CD4-positive, alpha-beta T cell treated with Interleukin-6 for 4 hours (primary cell): Measurements from ENCODE around the gene SIGLEC1.
A peak's percentile ranks its signal among the peaks of the same experiment; 100 is the strongest.

Experiments
- DNase-seq: peaks from one replicate; pipeline ENCODE4 v3.0.0-alpha.2; 2020; ENCODE audit warnings: mixed read lengths

SIGLEC1 gene

DNA sequence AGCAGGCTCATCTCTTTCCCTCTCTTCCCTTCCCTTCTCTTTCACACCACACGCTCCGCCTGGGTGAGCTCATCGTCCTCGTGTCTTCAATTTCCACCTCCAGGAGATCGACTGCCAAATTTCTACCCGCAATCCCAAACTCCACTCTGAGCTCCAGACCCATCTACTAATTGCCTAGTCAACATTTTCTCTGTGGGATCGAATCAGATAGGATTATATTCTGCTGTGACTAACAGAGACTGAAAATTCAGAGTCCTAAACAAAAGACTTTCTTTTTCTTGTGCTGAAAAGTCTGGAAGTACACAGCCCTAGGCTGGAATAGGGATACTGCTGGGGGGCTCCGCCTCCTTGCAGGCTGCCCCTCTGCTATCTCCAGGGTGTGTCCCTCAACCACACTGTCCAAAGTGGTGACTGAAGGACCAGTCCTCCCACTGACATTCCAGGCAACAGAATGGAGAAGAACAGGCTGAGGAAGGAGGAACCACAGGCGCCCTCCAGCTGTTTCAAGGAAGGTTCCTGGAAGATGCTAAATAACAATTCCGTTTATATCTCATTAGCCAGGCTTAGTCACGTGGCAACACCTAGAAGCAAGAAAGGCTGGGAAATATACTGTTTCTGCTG, 15.1 kb upstream of the SIGLEC1 start:
- no peak for DNase-seq

DNA sequence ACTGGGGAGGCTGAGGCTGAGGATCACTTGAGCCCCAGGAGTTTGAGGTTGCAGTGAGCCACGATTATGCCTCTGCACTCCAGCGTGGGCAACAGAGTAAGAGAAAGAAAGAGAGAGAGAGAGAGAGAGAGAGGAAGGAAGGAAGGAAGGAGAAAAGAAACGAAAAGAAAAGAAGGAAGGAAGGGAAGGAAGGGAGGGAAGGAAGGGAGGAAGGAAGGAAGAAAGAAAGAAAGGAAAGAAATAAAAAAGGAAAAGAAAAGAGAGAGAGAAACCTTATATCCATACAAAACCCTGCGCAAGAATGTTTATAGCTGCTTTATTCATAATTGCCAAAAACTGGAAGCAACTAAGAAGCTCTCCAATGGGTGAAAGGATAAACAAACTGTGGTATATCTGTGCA, 12.0 kb upstream of the SIGLEC1 start:
- DNase-seq: no peak

DNA sequence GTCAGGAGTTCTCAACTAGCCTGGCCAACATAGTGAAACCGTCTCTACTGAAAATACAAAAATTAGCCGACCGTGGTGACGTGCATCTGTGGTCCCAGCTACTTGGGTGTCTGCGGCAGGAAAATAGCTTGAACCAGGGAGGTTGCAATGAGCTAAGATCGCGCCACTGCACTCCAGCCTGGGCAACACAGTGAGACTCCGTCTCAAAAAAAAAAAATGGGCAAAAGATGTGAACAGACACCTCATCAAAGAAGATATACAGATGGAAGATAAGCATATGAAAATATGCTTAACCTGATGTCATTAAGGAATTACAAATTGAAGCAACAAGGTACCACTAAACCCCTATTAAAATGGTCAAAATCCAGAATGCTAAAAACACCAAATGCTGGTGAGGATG, 10.9 kb upstream of the SIGLEC1 start:
- no peak for DNase-seq

DNA sequence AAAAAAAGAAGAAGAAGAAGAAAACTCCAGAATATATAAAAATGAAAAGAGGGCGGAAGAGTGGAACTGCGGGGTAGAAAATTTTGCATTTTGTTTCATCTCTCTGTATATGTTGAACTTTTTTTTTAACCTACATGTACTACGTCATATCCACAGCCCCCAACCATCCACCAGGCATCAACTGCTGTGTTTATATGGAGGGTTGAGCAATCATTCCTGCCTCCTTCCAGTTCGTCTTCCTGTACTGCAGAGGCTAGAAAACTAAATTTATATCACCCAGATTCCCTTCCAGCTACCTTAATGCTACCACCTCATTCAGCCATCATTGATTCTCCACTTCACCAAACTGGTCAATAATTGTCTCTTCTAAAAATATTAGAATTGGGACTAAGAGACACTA, 9.5 kb upstream of the SIGLEC1 start:
- no peak for DNase-seq

DNA sequence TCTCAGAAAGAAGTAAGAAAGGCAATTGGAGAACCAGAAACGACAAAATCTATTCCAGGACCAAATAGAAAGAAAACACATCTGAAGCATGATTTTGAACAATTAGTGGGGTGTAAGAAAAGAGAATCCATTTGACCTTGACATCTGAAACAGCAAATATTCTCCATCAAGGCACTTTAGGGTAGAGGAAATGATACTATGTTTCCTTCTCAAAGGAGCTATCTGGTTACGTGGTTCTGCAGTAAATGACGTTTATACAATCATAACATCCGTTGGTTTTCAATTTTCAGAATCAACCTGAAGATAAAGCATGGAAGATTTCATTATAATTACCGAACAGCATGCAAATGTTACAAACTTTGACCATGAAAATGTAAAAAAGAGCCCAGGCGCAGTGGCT, 8.2 kb upstream of the SIGLEC1 start:
- DNase-seq: no peak

DNA sequence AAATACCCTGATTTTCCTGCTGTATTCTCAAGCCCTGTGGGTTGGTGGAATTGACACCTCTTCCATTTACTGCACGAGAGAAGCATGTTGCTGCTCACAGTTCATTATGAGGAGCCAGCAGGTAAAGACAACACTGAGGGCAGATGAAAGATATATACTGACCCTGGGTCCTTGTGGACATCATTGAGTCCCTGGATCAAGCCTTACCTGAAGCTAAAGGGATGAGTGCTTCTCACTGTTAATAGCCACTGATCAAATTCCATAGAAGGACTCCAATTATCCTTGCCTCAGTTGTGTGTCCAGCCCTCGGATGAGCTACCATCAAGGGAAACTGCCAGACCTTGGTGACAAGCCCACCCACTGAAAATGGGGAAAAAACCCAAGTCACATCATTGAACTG, 7.7 kb upstream of the SIGLEC1 start:
- no peak for DNase-seq

DNA sequence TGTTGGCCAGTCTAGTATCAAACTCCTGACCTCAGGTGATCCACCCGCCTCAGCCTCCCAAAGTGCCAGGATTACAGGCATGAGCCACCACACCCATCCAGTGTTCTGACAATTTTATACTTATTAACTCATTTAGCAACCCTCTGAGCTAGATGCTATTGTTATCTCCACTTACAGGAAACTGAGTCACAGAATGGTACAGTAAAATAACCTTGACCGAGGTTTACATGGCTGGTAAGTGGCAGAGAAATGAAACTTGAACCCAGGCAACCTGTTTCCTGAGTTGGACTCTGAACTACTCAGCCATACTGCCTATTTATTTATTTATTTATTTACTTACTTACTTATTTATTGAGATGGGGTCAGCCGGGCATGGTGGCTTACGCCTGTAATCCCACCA, 6.6 kb upstream of the SIGLEC1 start:
- no peak for DNase-seq

DNA sequence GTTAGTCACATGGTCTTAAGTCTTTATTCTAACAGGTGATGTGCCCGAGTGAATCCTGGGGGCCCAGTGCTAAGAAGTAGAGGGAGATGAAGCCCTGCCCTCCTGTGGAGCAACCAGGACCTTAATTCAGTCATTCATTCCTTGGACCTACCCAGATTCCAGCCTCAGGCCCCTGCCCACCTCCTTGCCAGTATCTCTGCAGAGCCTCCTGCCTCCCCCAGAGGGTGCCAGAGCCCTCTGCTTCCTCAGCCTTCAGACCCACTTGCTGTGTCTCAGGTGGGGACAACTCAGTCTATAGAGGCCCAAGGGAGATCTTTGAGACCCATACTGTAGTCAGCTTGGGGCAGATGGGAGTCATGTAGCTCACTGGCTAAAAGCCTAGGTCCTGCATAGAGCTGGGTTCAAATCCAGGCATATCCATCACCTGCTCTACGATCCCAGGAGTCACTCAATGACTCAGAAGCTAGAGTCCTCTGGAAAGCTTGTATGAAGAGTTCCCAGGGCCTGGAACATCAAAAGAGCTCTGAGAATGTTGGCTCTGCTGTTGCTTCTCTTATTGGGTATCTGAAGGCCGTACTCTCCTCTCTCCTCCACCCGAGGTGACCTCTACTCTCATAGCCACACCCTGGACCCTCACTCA, 3.9 kb upstream of the SIGLEC1 start:
- DNase-seq: peak; percentile 30

DNA sequence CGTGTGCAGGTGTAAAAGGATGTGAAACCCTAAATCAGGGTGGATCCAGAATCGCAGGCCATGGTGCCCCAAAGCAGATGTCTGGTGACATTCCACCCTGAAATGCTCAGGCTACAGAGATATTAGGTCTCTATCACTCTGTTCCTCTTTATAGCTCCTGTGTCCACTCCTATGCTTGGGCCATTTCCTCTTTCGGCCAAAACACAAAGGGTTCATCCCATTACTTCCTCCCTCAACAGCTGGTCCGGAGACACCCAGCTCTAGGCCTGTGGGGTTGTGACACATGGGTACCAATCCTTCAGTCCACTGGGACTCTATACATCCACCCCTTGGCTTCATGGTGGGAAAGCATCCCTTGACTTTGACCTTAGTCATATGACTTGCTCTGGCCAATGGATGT, 1.7 kb upstream of the SIGLEC1 start:
- DNase-seq: no peak

DNA sequence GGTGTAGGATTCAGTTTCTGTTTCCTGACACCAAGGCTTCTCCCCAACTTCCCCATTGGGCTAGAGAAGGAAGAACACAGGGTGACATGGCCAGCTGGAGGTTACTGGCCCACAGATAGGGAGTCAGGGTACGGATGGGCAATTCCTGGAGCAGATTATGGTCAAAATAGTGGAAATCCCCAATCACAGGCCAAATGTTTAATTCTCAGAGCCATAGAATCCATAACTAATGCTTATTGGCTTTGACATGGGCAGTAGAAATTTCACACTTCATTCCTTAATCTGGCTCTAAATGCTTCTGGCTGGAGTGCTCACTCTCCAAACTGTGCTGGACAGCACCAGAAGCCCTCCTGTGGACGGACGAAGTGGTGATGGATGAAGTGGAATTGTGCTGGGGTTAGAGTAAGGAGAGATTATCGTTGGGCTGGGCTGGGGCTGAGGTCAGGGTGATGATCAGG, 887 bp downstream of the SIGLEC1 start:
- no peak for DNase-seq

DNA sequence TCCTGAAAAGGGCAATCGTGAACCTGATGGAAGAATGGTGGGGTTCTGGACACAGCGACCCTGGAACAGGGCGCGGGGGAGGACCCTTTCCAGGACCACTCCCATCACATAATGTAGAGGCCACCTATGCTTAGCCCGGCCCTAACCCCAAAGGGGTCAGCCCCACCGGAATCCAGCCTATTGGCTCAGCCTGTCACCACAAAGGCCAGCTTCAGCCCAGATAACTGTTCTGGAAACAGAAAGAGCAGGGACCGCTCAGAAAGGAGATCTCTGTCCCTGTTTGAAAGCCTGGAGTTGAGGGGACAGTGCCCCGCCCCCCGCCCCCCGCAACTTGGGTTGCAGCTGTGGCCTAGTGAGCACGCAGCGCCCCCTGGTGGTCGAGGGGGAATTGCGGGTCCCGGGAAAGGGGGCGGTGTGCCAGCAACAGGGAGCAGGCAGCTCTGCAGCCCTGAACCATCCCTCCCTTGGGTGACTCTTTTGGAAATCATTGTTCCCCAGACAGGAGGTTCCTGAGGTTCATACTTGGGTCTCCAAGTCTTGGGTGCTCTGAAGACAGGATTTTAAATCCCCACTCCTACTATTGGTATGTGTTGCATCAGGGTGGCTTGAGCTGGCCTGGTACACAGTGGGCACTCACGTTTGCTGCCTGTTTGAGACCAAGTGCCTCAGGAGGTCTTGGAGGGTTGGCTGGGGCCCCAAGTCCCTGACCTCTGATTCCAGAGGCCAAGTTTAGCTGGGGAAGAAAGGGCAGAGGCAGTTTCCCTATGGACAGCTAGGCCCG, 1.5 kb downstream of the SIGLEC1 start:
- peak; percentile 77 for DNase-seq

DNA sequence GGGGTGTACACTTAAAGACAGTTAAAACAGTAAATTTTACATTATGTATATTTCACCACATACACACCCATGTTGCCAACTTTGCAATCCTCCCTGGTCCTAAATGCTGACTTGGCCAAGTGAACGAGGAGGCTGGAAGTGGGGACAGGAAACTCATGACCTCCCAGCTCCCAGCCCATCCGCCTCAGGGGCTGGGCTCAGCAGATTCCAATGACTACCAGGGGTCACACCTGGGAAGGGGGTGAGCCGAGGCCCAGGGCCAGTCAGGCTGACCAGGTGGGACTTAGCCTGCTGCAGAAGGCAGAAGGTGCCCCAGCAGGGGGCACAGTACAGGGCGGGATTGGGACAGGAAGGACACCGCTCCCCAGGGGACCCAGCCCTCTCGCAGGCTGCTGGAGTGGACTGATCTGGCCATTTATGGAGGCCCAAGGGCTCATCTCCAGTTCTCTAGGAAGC, 2.4 kb downstream of the SIGLEC1 start:
- DNase-seq: no peak

DNA sequence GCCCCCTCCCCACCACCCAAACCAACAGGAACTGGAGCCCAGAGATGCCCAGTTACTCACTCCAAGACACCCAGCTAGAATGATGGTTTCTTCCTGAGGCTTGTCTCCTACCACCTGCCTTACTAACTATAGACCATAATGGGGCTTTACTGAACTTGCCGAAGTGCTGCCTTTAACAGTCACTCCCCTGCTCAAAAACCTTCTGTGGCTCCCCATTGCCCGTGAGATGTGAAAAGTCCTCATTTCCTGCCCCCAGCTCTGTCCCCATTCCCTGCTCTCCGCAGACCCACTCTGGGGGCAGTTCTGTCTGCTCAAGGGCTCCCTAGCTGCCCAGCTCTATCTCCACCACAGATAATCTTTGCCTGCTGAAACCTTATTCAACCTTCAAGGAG, 4.9 kb downstream of the SIGLEC1 start:
- no peak for DNase-seq

DNA sequence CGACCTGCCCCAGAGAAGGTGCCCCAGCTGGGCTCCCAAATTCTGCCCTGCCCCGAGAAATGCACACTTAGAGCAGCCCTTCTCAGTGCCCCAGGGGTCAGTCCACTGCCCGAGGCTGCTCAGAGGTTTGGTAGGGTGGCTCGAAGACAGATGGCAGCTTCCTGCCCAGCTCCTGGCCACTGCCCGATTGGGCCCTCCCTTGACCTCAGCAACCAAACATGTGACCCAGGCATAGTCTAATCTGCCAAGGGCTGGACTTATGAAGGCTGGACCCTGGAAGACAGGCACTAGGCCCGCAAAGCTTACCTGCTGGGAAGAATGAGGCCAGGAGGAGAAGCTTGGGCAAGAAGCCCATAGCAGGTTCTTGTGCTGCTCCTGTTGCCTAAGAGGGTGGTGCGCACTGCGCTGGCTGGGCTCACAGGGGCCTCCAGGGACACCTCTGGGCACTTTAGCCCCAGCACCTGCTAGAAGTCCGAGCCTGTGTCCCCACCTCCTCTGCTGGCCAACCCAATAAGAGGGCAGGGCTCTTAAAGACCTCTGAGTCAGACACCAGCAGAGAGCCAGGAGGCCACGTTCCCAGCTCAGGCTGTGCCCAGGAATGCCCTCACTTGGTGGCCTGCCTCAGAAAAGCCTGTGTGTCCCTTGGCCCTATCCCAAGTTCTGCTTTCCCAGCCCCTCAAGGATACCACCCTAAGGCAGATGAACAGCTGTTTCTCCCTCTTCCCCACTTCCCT, 5.5 kb downstream of the SIGLEC1 start:
- DNase-seq: no peak

DNA sequence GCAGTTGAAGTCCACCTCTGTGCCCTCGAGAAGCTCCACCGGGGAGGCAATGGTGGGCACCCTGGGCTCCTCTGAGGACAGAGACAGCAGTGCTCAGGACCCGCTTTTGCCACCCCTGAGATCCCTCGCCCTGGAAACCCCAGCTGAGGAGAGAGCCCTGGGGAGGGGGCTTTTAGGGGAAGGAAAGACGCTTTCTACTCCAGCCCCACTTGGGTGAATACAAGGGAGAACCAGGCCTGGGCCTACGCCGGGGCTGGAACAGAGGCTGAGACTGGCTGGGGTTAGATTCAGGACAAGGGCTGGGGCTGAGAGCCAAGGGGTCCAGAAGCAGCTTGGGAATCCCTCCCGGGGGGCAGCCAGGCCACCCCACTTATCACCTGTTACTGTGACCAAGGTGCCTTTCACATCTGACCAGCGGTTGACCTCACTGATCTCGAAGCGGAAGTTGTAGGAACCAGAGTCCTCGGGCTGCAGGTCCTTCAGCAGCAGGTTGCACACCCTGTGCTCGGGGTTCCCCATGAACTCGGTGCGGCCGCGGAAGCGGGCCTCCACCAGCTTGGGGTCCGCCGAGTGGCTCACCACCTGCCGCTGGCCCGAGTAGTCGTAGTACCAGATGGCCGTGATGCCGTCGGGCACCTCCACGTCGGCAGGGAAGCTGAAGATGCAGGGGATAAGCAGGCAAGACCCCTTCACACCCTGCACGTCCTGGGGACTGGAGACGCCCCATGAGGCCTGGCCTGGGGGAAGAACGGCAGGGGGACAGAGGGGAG, 6.2 kb downstream of the SIGLEC1 start:
- DNase-seq: no peak

DNA sequence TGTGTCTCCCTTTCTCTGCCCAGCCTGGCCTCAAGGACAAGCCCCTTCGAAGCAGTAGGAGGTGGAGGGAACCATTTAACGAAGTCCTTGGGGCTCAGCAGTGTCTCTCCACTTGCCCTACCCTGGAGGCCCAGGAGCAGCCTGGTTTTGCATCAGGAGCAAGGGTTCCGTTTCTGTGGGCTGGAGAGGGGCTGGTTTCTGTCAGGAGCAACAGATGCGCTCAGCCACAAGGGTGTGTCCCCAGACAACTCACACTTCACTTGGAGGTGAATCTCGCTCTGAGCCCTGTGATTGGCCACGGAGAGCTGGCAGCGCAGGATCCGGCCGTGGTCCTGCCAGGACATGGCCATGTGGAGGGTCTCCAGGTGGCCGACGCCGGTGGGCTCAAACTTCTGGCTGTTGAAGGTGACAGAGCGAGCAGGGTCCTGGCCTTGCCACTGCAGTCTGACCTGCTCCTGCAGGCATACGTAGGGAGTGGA, 6.9 kb downstream of the SIGLEC1 start:
- DNase-seq: no peak

DNA sequence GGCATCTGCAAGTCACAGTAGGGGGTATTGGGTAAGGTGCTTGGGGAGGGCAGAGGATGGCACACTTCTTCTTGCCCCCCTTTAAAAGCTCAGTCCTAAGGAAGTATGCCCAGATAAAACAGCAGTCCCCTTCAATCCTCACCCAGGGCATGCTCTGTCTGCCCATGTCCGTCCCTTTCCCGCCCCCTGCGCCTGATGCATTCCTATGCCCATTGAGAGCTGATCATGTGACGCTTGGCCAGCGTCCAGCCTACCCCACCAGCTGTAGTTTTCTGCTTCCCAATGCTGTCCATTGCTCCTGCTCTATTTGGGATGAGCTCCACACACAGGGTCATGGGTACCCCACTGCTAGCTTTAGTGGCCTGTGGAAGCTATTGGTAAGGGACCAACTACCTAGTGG, 8.3 kb downstream of the SIGLEC1 start:
- no peak for DNase-seq

DNA sequence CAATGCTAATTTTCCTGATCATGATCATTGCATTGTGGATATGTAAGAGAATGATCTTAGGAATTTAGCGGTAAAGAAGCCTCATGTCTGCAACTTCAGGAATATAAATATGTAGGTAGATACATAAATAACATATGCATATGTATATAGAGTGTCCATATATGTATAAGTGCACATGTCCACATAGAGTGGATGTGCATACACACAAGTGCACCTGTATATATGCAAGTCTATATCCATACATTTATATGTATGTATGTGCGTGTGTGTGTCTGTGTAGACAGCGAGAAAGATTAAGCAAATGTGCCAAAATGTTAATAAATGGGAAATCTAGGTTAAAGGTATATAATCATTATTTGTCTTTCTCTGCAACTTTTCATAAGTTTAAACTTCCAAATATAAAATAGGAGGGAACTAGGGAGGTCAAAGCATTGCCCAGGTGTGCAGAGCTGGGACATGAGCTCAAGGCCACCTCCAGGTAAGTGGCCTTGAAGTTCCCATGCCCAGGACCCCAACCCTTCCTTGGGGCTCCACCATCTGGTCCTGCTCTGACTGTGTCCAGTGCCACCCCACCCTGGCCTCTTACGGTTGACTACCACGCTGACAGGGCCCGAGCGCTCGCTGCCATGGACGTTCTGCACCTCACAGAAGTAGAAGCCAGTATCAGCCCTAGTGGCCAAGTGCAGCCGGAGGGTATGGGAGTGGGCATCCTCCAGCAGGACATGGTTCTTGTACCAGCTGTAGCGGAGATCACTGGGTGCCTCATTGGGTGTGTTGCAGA, 9.6 kb downstream of the SIGLEC1 start:
- DNase-seq: no peak

DNA sequence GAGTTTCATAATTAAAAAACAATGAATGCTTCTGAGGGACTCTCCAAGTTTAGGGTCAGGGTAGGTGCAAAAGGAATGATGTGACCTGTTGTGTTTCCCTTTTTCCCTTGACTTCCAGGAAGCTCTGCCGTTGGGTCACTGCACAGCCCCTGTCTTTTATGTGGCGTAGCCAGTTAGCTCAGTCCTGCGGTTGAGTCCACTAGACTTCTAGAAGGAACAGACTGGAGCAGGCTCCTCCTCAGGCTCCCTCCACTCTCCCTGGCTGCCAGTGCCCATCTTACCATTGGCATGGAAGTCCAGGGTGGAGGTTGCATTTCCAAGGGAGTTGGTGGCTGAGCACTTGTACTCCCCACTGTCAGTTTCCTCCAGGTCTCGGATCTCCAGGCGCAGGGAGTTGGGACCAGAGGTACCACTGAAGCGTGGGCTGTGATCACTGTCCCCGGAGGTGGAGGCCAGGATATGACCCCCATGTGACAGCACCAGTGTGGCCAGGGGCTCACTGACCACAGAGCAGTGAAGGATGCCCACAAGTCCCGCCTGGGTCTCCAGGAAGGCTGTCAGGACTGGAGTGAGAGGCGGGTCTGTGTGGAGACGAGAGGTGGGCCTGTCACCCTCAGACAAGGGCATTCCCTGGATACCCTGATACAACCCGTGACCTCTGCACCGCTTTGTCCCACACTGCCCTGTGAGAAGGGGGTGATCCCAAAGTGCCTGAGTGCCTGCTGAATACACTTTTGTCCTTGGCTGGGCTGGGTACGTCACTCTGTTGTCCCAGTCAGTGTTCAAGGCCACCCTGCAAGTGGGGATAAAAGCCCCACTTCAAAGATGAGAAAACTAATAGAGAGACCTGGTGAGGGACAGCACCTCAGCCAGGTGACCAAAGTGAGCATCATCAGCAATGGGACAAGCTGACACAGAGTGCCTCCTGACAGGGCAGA, 11.1 kb downstream of the SIGLEC1 start:
- no peak for DNase-seq

DNA sequence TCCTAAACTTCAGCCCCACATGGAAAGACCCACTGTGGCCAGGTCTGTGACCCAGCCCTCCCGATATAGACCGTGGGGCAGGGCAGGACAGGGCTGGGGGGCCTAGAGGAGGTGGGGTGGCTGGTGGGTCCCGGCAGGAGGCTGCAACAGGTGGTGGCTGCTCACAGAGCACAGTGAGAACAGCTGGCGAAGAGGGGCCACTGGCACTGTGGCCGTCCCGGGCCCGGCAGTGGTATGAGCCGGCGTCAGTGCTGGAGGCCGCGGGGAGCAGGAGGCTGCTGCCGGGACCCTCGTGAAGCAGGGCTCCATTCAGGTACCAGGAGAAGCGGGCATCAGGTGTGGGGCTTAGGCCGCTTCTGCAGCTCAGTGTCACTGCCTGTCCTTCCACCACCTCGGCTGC, 13.4 kb downstream of the SIGLEC1 start:
- no peak for DNase-seq
